HepG2 (cell line): ENCODE data around the gene SREBF1.

Experiments
- BHLHE40 ChIP-seq: IDR thresholded peaks from 2 replicates; pipeline ENCODE4 v1.6.1; 2011; ENCODE audit warnings: low read length, improper control_type of control experiment
- CEBPZ ChIP-seq: IDR thresholded peaks from 2 replicates; pipeline ENCODE4 v1.6.1; 2012; ENCODE audit warnings: low read length, improper control_type of control experiment
- CSRNP1 ChIP-seq: sonication (generic); formaldehyde crosslinking; IDR thresholded peaks from 2 replicates; pipeline ENCODE4 v1.8.1; 2023; ENCODE audit warnings: mild to moderate bottlenecking, missing genetic modification reagents
- CTCF ChIP-seq: sonication (generic); formaldehyde crosslinking; IDR thresholded peaks from 2 replicates; pipeline ENCODE4 v1.5.0; 2020; ENCODE audit warnings: mild to moderate bottlenecking, missing genetic modification reagents, moderate library complexity
- E2F1 ChIP-seq: sonication (generic); formaldehyde crosslinking; IDR thresholded peaks from 2 replicates; pipeline ENCODE4 v1.5.0; 2020; ENCODE audit warnings: missing genetic modification reagents
- EP300 ChIP-seq, 3 experiments: sonication (generic) in 1 of 3; formaldehyde crosslinking in 1 of 3; IDR thresholded peaks; 2 replicates each; pipeline versions ENCODE4 v1.5.1 to v1.6.1; 2011 to 2020; ENCODE audit warnings: low read depth in 2 of 3, low read length in 2 of 3, borderline replicate concordance in 1 of 3, improper control_type of control experiment in 1 of 3, mild to moderate bottlenecking in 1 of 3, missing genetic modification reagents in 1 of 3, moderate library complexity in 1 of 3
- ERF ChIP-seq: IDR thresholded peaks from 2 replicates; pipeline ENCODE4 v1.6.1; 2018; ENCODE audit warnings: missing biosample characterization, missing genetic modification reagents
- EZH2 ChIP-seq: conservative IDR thresholded peaks from 2 replicates; pipeline ENCODE4 v1.6.1; 2012; ENCODE audit warnings: mild to moderate bottlenecking, low read depth, low read length, moderate library complexity
- KAT8 ChIP-seq: IDR thresholded peaks from 2 replicates; pipeline ENCODE4 v1.6.1; 2016; ENCODE audit warnings: missing genetic modification reagents, missing compliant biosample characterization
- MIER3 ChIP-seq: IDR thresholded peaks from 2 replicates; pipeline ENCODE4 v1.6.1; 2016; ENCODE audit warnings: missing compliant biosample characterization, borderline replicate concordance
- TBP ChIP-seq: sonication (generic); formaldehyde crosslinking; IDR thresholded peaks from 2 replicates; pipeline ENCODE4 v1.5.0; 2020; ENCODE audit warnings: missing genetic modification reagents
- ZFX ChIP-seq: sonication (generic); formaldehyde crosslinking; IDR thresholded peaks from 2 replicates; pipeline ENCODE4 v1.4.0; 2020; ENCODE audit warnings: mild to moderate bottlenecking, low read depth, missing genetic modification reagents, moderate library complexity

GRCh38 chr17:17880577-17881196 lies 43.9 kb upstream of the SREBF1 start:
- TF ChIP-seq ERF (CRISPR knock-in tag): no peak
- TF ChIP-seq CTCF: no peak
- no peak for TF ChIP-seq MIER3 (CRISPR knock-in tag)
- TF ChIP-seq EP300 (IDR thresholded peaks at IDR 0.05; ENCODE audit: low read depth in 2 of 2, low read length in 2 of 2): no peak
- no peak for TF ChIP-seq EP300 (CRISPR knock-in tag; IDR thresholded peaks at IDR 0.05; ENCODE audit: borderline replicate concordance)
- TF ChIP-seq BHLHE40: no peak
- no peak for TF ChIP-seq KAT8 (CRISPR knock-in tag)
- TF ChIP-seq CSRNP1 (CRISPR knock-in tag): no peak
- no peak for TF ChIP-seq E2F1 (CRISPR knock-in tag)
- TF ChIP-seq ZFX (CRISPR knock-in tag): no peak
- no peak for TF ChIP-seq EZH2
- no peak for TF ChIP-seq TBP (CRISPR knock-in tag)
- no peak for TF ChIP-seq CEBPZ
